ENCODE data around the gene SUPT6H.
A peak's percentile ranks its signal among the peaks of the same experiment; 100 is the strongest.
"Not testable (repeated sequence)": the region's sequence is repeated elsewhere in the genome, so short reads cannot be mapped to it uniquely, and the experiment has no call there.

SUPT6H gene

DNA sequence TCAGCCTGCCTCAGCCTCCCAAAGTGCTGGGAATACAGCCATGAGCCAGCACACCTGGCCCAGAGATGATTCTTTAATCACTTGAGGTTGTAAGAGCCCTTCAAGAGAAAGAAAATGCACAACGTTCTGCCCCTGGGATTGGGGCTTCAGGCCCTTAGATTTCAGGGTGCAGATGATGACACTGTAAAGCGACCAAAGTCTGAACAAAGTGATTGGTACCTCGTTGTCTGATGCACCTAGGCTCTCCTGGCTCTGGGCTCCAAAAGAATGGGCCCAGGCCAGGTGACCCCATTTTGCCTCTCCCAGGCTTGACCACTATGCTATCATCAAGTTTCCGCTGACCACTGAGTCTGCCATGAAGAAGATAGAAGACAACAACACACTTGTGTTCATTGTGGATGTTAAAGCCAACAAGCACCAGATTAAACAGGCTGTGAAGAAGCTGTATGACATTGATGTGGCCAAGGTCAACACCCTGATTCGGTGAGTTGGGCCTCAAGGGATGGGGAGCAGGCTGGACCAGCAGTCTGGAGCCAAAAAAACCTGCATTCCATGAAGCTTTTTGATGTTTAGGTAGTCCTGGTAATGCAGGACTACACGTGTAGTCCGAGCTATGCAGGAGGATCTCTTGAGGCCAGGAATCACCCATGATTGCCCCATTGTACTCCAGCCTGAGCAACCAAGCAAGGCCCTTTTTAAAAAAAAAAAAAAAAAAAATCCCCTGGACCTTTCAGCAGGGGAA is 60.6 kb downstream of the SUPT6H start:
- H3F3A ChIP-seq (ENCODE audit: insufficient read depth, low read length): peaks cover 20% of the 10 kb centered on the region
- H3K4me3 ChIP-seq (ENCODE audit: low read depth, low read length, poor library complexity, severe bottlenecking): peak overlapping the region; percentile 97

DNA sequence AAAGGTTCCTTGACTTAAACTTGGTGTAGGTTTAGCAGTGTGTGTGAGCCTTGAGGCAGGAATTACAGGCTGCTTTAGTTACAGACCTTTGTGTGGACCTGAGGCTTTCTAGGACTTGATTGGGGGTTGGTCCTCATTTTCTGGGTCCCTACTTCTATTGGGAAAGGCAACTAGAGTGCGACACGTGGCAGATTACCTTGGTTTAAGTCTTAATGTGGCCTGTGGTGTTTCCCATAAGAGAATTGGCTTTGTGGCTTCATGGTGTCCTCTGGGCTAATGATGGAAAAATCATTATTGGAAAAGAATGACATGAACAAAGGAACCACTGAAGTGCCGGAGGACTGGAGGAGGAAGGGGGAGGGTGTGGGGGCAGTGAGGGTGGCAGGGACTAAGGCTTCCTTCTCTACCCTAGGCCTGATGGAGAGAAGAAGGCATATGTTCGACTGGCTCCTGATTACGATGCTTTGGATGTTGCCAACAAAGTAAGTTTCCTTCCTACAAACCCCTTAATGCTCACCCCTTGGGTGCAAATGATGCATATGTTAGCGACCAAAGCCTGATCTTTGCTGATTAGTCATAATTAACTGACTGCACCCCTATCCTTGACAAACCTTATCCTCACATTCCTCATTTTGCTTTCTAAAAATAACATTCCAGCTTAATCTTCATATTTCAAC is 61.3 kb downstream of the SUPT6H start:
- TF ChIP-seq, protein P1, sequence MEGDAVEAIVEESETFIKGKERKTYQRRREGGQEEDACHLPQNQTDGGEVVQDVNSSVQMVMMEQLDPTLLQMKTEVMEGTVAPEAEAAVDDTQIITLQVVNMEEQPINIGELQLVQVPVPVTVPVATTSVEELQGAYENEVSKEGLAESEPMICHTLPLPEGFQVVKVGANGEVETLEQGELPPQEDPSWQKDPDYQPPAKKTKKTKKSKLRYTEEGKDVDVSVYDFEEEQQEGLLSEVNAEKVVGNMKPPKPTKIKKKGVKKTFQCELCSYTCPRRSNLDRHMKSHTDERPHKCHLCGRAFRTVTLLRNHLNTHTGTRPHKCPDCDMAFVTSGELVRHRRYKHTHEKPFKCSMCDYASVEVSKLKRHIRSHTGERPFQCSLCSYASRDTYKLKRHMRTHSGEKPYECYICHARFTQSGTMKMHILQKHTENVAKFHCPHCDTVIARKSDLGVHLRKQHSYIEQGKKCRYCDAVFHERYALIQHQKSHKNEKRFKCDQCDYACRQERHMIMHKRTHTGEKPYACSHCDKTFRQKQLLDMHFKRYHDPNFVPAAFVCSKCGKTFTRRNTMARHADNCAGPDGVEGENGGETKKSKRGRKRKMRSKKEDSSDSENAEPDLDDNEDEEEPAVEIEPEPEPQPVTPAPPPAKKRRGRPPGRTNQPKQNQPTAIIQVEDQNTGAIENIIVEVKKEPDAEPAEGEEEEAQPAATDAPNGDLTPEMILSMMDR (IDR thresholded peaks at IDR 0.05; ENCODE audit: low read length): no peak
- no peak for TF ChIP-seq EZH2 (IDR thresholded peaks at IDR 0.05; ENCODE audit: borderline replicate concordance, low read length)
- Histone ChIP-seq H3K4me1 (ENCODE audit: insufficient read depth, low read length, severe bottlenecking) (peaks cover 67% of the 10 kb centered on the region), H3K9me3 (ENCODE audit: low read length) (no peaks in the 10 kb centered on the region), H3K27ac (ENCODE audit: low read depth, low read length, poor library complexity, severe bottlenecking) (peak overlapping the region; percentile 91), H3K79me2 (ENCODE audit: insufficient read depth, low read length) (peaks cover 18% of the 10 kb centered on the region), H3K27me3 (ENCODE audit: insufficient read depth, low read length) (no peaks in the 10 kb centered on the region), H3K9me2 (ENCODE audit: low read depth, low read length) (no peaks in the 10 kb centered on the region), H2AFZ (ENCODE audit: low read length) (no peak overlapping the region), H3F3A (ENCODE audit: insufficient read depth, low read length) (peaks cover 20% of the 10 kb centered on the region), H3K36me3 (ENCODE audit: insufficient read depth, low read length) (peaks cover 56% of the 10 kb centered on the region), H3K4me3 (ENCODE audit: low read depth, low read length, poor library complexity, severe bottlenecking) (peak overlapping the region; percentile 97), H3K9ac (ENCODE audit: low read length) (no peak overlapping the region; the same call in 1 of the 2 replicates), H3K4me2 (ENCODE audit: low read length) (peak overlapping the region; percentile 94), H4K20me1 (ENCODE audit: insufficient read depth, low read length) (no peaks in the 10 kb centered on the region)

More for the DNA sequence above, 60.6 kb downstream of the SUPT6H start:
- peak overlapping the region; percentile 41; the same call in 1 of the 2 replicates for H3K9ac ChIP-seq (ENCODE audit: low read length)
- H3K79me2 ChIP-seq (ENCODE audit: insufficient read depth, low read length): peaks cover 18% of the 10 kb centered on the region
- H3K4me1 ChIP-seq (ENCODE audit: insufficient read depth, low read length, severe bottlenecking): peaks cover 66% of the 10 kb centered on the region
- no peaks in the 10 kb centered on the region for H4K20me1 ChIP-seq (ENCODE audit: insufficient read depth, low read length)
- H3K9me3 ChIP-seq (ENCODE audit: low read length): no peaks in the 10 kb centered on the region
- H3K27ac ChIP-seq (ENCODE audit: low read depth, low read length, poor library complexity, severe bottlenecking): peak overlapping the region; percentile 91
- no peaks in the 10 kb centered on the region for H3K27me3 ChIP-seq (ENCODE audit: insufficient read depth, low read length)
- H2AFZ ChIP-seq (ENCODE audit: low read length): no peak overlapping the region
- TF ChIP-seq EZH2 (IDR thresholded peaks at IDR 0.05; ENCODE audit: borderline replicate concordance, low read length): no peak
- TF ChIP-seq, protein P1 (IDR thresholded peaks at IDR 0.05; ENCODE audit: low read length): no peak
- peaks cover 56% of the 10 kb centered on the region for H3K36me3 ChIP-seq (ENCODE audit: insufficient read depth, low read length)
- peak overlapping the region; percentile 94 for H3K4me2 ChIP-seq (ENCODE audit: low read length)
- no peaks in the 10 kb centered on the region for H3K9me2 ChIP-seq (ENCODE audit: low read depth, low read length)

DNA sequence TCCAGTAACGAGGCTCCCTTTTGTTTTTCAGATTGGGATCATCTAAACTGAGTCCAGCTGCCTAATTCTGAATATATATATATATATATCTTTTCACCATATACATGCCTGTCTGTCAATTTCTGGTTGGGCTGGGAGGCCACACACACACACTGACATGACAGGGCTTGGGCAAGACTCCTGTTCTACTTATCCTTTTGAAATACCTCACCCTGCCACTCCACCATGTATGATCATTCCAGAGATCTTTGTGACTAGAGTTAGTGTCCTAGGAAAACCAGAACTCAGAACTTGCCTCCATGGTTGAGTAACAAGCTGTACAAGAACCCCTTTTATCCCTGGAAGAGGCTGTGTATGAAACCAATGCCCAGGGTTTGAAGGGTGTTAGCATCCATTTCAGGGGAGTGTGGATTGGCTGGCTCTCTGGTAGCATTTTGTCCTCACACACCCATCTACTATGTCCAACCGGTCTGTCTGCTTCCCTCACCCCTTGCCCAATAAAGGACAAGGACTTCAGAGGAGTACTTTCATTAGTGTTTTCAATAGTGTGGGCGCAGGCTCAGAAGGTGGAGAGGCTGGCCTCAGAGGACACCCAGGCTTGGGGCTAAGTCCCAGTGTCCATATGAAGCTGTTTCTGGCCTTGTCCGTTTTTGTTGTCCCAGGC is 62.0 kb downstream of the SUPT6H start:
- peaks cover 64% of the 10 kb centered on the region for H3K4me1 ChIP-seq (ENCODE audit: insufficient read depth, low read length, severe bottlenecking)
- H4K20me1 ChIP-seq (ENCODE audit: insufficient read depth, low read length); H3K9me2 ChIP-seq (ENCODE audit: low read depth, low read length); H2AFZ ChIP-seq (ENCODE audit: low read length); H3K9ac ChIP-seq (ENCODE audit: low read length); H3K9me3 ChIP-seq (ENCODE audit: low read length); H3K27me3 ChIP-seq (ENCODE audit: insufficient read depth, low read length): not testable (repeated sequence)
- H3K4me3 ChIP-seq (ENCODE audit: low read depth, low read length, poor library complexity, severe bottlenecking): peak overlapping the region; percentile 66
- H3K36me3 ChIP-seq (ENCODE audit: insufficient read depth, low read length): peaks cover 56% of the 10 kb centered on the region
- peak overlapping the region; percentile 87; the same call in 1 of the 2 replicates for H3K4me2 ChIP-seq (ENCODE audit: low read length)
- peaks cover 18% of the 10 kb centered on the region for H3K79me2 ChIP-seq (ENCODE audit: insufficient read depth, low read length)
- H3F3A ChIP-seq (ENCODE audit: insufficient read depth, low read length): peaks cover 20% of the 10 kb centered on the region
- H3K27ac ChIP-seq (ENCODE audit: low read depth, low read length, poor library complexity, severe bottlenecking): peak overlapping the region; percentile 89

Measured in OCI-LY1 (cell line).